ENCODE results near the gene C3orf20.

- no peak for TF ChIP-seq POLR2A (IDR thresholded peaks at IDR 0.05; ENCODE audit: extremely low read depth, insufficient read length)
- TF ChIP-seq CTCF (IDR thresholded peaks at IDR 0.05; ENCODE audit: low read depth, low read length) = no peak
- no peak for TF ChIP-seq MAX (IDR thresholded peaks at IDR 0.05; ENCODE audit: low read depth, low read length)
Measured at GRCh38 chr3:14764331-14765059, 89.6 kb downstream of the C3orf20 start.
